LNCAP (cell line): ENCODE measurements around the gene SCARB1.

ENCODE experiments used
- CTCF ChIP-seq: fragments of 450-650 bp; IDR thresholded peaks from 2 replicates; pipeline ENCODE4 v1.5.1; 2017; ENCODE audit warnings: mild to moderate bottlenecking

The SCARB1 gene

GRCh38 chr12:124727264-124727800, 136.3 kb downstream of the SCARB1 start:
- no peak for TF ChIP-seq CTCF
